Midbrain (tissue), 1 donor: ENCODE results near the gene TSPYL4.

Experiments used
- DNase-seq: peaks from one replicate; lab custom pipeline; 2025; lab: John Stamatoyannopoulos, UW

Gene TSPYL4

DNA sequence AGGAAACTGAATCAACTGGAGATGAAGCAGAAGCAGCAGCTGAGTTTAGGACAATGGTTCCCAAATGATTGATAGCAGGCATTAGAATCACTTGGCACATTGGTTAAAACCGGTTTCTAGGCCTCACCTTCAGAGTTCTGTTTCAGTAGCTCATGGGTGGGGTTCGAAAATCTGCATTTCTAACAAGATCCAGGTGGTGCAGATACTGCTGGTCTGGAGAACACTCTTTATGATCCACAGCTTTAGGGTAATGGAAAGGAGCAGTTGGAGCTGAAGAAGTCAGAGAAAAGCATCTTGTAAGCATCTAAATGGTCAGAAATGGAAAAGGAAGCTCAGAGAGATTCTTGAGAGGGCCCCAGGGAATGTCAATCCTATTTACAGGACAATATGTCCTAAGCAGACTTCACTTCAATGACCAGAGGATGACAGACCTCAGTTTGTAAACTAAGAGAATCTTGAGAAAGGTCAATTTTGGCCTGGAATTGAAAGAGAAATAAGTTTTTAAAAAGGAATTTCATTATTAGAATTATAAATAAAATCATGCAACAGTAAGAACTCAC, 17.4 kb upstream of the TSPYL4 start:
- DNase-seq, result no peak

DNA sequence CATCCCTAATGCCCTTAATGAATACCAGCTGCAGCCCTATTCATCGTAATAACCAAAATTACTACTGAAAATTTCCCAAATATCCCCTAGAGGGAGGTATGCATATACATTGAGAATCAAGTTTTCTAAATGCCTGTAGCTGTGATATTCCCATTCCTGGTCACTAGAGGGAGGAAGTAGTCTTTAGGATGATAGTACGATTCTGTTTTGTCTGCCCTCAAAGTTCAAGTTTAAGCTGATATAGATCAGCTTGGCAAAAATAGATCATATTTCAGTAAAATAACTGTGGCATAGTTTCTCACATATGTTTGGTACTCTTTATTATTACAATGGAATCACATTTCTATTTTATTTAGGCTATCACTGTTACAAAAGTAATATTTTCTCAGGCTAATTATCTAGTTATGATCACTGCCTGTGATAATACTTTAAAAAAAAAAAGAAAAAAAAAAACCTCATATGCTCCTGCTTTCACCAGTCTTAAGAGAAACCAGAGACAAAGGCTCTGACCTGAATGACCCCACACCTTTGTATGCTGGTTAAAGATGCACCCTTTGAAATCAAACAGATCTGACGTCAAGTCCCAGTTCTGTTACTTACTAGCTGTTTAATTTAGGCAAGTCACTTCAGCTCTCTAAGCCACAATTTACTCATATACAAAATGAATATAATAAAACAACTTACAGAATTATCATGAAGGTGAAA, 14.9 kb upstream of the TSPYL4 start:
- peak; percentile 57 for DNase-seq

DNA sequence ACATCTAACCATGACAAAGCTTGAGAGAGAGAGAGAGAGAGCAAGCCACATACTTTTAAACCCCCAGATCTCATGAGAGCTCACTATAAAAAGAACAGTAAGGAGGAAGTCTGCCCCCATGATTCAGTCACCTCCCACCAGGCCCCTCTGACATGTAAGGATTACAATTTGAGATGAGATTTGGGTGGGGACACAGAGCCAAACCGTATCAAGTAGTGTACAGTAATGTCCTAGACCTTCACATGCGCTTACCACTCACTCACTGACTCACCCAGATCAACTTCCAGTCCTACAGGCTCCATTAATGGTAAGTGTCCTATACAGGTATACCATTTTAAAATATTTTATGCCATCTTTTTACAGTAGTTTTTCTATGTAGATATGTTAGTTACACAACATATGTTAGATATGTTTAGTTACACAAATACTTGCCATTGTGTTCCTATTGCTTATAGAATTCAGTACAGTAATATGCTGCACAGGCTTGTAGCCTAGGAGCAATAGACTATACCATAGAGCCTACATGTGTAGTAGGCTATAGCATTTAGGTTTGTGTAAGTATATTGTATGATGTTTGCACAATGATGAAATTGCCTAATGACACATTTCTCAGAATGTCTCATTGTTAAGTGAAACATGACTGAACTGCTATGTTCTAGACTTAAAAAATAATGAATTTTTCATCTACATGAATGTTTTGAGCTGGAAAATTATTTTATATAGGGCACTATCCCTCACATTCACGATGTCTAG, 14.1 kb upstream of the TSPYL4 start:
- DNase-seq, result no peak

DNA sequence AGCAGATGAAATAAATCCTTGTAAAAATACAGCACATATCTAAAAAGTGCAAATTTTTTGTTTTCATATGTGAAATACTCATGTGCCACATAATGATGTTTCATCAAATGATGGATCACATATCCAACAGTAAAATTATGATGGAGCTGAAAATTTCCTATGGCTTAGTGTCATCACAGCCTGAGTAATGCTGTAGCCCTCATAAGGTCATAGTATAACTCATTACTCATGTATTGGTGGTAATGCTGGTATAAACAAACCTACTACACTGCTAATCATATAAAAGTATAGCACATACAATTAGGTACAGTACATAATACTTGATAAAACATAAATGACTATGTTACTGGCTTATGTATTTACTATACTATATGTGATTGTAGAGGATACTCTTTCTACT, 12.9 kb upstream of the TSPYL4 start:
- DNase-seq, result no peak

DNA sequence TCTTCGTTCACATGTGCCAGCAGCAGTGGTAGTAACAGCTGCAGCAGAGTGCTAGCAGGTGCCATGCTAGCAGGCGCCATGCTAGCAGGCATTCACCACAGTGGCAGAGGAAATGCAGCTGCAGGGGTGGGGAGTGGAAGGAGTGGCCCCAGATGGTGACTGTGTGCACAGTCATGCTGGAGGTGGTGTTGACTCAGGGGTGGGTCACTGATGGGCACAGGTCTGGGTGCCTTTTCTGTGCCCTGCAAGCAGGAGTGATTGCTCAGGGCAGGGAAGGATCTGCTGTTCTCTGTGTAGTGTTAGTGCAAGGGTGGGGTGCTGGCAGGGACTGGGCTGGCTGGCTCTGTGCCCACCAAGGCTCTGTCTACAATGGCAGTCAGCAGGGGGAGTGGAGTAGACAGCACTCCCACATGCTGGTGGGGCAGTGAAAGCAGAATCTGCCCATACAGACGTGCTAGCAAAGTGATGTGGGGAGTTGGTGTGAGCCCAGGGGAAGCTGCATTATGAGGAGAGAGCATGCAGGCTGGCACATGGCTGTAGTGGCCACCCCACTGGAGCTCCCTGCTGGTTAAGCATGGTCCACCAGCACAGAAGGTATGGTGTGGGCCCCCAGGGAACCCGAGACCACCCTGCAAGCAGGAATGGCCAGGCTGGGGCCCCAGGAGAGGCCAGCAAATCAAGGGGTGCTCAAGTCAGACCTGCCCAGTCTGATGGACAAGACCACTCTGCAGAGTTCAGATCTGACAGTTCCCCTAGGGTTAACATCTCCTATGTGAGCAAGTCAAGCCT, 11.4 kb upstream of the TSPYL4 start:
- DNase-seq, result no peak

DNA sequence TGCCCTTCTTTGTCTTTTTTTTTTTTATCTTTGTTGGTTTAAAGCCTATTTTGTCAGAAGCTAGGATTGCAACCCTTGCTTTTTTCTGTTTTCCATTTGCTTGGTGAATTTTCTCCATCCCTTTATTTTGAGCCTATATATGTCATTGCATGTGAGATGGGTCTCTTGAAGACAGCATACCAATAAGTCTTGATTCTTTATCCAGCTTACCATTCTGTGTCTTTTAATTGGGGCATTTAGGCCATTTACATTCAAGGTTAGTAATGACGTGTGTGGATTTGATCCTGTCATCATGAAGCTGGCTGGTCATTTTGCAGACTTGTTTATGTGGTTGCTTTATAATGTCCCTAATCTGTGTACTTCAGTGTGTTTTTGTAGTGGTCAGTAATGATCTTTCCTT, 9.5 kb upstream of the TSPYL4 start:
- DNase-seq, result no peak

DNA sequence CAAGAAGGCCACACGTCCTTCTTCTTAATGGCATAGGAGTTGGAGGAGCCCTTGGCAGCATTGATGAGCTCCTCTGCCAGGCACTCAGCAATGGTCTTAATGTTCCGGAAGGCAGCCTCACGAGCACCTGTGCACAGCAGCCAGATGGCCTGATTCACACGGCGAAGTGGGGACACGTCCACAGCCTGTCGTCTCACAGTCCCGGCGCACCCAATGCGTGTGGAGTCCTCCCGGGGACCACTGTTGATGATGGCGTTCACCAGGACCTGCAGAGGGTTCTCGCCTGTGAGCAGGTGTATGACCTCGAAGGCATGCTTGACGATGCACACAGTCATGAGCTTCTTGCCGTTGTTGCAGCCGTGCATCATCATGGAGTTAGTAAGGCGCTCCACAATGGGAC, 4.6 kb upstream of the TSPYL4 start:
- DNase-seq, result no peak

GRCh38 chr6:116256694-116257093, 2.8 kb upstream of the TSPYL4 start:
- no peak for DNase-seq

- DNase-seq, result no peak
Measured at GRCh38 chr6:116255246-116255800, 1.4 kb upstream of the TSPYL4 start.

DNA sequence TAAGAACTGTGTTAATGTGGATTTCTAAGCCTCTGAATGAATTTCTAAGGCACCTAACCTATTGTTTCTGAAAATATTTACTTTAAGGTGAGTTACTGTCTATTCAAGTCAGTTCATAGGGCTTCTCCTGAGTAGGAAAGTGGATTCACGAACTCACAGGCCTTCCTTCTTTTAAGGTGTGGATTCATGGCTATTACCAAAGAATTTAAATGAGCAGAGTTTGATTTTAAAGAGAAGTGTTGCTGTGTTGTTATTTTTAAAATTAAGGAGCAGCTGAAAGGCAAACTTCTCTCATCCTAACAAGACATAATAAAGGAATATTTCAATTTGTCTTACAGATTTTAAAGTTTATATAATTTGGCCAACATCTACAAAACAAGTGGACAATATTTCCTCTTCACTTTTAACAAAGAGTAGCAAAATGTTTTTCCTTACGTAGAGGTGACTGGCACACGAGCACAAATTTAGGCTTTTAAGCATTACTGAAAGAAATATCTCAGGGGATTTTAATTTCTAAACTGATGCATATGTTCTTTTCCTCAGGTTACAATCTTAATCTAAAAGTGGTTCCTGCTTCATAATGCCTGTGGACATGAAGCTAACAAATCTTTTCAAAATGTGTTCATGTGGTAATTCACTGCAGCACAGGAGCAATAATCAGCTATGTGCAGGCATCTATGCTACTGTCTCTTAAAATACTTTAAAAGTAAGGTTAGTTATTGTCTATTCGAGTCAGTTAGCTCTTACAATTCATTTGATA, 602 bp upstream of the TSPYL4 start:
- DNase-seq, result peak; percentile 11

DNA sequence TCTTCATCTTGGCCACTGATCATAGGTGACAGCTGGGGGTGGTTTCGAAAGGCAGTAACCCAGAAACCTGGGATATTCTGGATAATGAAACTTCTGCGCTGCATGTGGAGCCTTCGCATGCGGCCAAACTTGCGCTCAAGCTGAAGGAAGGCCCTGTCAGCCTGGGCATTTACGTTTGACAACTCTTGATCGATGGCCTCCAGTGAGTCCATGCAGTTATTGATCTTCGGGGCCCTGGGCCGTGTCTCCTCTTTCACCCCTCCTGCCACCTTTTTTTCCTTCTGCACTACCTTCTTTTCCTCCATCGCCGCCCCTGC, 729 bp downstream of the TSPYL4 start:
- DNase-seq, result no peak

GRCh38 chr6:116251568-116252384, 2.1 kb downstream of the TSPYL4 start:
- DNase-seq, result no peak

- DNase-seq, result no peak
Measured at GRCh38 chr6:116248577-116248976, 5.3 kb downstream of the TSPYL4 start.

GRCh38 chr6:116247285-116247684, 6.6 kb downstream of the TSPYL4 start:
- no peak for DNase-seq

- DNase-seq, result no peak
Measured at GRCh38 chr6:116246089-116246488, 7.8 kb downstream of the TSPYL4 start.

DNA sequence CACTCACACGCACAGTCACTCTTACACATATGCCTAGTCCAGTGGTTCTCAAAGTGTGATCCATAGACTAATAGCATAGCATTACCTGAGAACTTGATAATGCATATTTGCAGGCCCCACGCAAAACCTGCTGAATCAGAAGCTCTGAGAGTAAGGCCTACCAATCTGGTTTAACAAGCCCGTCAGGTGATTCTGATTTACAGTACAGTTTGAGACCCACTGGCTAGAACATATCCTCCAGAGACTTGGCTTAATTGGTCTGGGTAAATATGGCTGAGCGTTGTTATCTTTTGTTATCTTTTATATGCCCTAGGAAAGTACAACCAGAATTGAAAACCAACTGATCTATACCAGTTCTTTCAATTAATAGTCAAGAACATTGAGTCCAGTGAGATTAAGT, 9.6 kb downstream of the TSPYL4 start:
- no peak for DNase-seq

DNA sequence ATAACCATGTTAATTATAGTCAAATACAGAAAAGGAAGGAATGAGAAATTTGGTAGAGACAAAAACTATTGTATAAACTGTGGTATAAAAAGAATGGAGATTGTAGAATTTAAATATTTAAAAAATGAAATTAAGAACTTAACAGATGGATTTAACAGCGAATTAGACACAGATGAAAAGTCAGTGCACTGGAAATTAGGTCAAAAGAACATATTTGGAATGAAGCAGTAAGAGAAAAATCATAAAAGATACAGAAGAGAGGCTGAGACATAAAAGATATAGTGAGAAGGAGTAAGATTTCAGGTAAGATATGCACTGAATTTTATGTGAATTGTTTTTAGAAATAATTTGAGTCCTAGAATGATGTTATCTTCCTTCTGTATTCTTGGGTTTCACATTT, 14.0 kb downstream of the TSPYL4 start:
- no peak for DNase-seq

DNA sequence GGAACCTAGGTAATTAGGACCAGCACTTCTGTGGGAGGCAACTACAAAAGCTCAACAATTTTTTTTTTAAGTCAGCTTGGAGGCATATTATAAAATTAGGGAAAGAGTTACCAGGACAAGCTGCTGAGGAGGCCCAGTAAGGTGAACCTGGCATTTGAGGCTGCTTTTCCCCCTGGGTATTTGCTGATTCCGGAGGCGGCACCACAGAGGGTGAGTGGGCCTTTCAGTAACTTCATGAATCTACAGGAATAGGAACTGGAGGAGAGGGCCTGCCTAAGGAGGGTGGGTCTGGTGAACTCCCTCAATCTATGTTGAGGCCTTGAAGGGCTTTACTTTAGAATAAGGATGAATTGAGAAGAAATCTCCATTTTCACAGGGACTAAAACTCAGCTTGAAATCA, 14.6 kb downstream of the TSPYL4 start:
- DNase-seq, result no peak

- DNase-seq, result no peak
Measured at GRCh38 chr6:116238083-116238482, 15.8 kb downstream of the TSPYL4 start.

DNA sequence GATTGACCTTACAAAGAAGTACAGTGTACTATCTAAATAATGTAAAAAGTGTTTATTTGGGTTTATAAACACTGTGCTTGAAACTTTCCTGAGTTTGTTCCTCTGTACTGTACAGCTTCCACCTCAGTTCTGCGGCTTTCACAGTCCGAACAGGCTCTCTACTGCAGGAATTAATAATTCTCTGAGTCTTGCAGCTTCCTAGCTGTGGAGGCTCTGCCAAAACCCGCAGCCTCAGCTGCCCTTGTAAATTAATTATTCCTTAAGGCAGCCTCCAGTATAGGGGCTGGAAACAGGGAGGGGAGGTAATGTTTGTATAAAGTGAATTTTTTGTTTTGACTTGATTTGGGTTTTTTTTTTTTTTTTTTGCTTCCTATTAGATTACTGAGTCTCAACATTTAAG, 19.2 kb downstream of the TSPYL4 start:
- no peak for DNase-seq
